ENCODE measurements around the gene PDE6B.

The PDE6B gene

DNA sequence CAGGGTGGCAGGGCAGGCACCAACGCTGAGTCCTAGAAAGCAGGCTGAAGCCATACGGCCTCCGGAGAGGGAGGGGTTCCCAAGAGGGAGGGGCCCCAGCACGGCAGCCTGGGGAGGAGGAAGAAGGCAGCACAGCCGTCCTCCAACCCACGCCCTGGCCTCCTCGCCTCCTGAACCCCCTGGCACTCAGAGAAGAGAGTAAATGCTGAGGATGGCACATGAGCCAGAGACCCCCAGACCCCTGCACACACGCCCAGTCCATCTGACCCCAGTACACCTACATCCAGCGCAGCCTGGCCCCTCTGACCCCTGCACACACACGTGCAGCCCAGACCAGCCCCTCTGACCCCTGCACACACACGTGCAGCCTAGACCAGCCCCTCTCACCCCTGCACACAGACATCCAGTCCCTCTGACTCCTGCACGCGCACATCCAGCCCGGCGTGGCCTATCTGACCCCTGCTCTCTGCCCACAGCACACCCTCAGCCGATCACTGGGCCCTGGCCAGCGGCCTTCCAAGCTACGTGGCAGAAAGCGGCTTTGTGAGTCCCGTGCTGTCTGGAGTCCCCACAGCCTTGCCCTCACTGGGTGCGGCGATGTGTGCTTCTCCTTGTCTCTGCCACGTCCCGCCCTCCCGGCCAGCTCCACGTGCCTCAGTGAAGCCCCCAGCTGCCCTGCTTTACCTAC lies 30.2 kb downstream of the PDE6B start:
- DNase-seq = peak in 7 of 58 donors; percentile 32 to 68 (median 47)

DNA sequence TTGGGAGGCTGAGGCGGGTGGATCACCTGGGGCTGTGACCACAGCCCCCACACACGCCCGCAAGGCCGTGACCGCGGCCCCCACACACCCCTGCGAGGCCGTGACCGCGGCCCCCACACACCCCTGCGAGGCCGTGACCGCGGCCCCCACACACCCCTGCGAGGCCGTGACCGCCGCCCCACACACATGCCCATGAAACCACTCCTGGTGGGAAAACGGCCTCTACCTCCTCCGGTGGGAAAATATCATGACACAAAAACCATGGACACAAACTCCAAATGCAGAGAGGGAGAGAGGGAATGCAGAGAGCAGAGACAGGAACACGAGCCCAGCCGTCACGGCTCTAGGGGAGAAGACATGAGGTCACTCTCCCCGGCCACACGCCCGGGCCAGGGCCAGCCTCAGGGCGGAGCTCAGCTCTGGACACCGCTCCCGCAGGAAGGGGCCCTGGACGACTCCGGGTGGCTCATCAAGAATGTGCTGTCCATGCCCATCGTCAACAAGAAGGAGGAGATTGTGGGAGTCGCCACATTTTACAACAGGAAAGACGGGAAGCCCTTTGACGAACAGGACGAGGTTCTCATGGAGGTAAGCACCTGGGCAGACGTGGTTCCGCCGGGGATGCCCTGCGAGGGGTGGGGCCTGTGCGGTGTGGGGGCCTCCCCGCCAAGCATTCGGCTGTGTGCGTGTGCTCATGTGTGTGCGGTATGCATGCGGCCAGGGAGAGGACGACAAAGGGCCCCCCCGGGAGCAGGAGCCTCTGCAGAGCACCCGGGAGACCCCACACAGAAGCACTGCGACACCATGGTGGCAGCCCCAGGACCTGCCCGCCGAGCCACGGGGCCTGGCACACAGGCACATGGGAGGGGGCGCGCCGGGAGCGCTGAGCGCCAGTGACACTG lies 31.3 kb downstream of the PDE6B start:
- DNase-seq = no peak

DNA sequence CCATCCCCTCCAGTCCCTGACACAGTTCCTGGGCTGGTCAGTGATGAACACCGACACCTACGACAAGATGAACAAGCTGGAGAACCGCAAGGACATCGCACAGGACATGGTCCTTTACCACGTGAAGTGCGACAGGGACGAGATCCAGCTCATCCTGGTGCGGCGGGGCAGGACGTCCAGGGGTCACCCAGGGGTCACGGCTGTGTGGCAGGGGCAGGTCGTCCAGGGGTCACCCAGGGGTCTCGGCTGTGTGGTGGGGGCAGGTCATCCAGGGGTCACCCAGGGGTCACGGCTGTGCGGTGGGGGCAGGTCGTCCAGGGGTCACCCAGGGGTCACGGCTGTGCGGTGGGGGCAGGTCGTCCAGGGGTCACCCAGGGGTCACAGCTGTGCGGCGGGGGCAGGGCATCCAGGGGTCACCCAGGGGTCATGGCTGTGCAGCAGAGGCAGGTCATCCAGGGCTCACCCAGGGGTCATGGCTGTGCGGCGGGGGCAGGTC lies 32.0 kb downstream of the PDE6B start:
- DNase-seq = no peak

DNA sequence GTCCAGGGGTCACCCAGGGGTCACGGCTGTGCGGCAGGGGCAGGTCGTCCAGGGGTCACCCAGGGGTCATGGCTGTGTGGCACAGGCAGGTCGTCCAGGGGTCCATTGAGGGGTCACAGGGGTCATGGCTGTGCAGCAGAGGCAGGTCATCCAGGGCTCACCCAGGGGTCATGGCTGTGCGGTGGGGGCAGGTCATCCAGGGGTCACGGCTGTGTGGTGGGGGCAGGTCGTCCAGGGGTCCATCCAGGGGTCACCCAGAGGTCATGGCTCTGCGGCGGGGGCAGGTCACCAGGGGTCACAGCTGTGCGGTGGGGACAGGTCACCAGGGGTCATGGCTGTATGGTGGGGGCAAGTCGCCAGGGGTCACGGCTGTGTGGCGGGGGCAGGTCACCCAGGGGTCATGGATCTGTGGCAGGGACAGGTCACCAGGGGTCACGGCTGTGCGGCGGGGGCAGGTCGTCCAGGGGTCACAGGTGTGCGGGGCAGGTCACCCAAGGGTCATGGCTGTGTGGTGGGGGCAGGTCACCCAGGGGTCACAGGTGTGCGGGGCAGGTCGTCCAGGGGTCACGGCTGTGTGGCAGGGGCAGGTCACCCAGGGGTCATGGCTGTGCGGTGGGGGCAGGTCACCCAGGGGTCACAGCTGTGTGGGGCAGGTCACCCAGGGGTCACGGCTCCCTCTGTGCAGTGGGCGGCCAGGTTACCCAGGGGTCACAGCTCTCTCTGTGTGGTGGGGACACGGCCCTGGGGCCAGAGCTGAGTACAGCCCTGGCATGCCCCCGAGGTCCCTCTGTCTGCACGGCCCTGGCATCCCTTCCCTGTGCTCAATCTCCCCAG lies 32.7 kb downstream of the PDE6B start:
- no peak for DNase-seq

DNA sequence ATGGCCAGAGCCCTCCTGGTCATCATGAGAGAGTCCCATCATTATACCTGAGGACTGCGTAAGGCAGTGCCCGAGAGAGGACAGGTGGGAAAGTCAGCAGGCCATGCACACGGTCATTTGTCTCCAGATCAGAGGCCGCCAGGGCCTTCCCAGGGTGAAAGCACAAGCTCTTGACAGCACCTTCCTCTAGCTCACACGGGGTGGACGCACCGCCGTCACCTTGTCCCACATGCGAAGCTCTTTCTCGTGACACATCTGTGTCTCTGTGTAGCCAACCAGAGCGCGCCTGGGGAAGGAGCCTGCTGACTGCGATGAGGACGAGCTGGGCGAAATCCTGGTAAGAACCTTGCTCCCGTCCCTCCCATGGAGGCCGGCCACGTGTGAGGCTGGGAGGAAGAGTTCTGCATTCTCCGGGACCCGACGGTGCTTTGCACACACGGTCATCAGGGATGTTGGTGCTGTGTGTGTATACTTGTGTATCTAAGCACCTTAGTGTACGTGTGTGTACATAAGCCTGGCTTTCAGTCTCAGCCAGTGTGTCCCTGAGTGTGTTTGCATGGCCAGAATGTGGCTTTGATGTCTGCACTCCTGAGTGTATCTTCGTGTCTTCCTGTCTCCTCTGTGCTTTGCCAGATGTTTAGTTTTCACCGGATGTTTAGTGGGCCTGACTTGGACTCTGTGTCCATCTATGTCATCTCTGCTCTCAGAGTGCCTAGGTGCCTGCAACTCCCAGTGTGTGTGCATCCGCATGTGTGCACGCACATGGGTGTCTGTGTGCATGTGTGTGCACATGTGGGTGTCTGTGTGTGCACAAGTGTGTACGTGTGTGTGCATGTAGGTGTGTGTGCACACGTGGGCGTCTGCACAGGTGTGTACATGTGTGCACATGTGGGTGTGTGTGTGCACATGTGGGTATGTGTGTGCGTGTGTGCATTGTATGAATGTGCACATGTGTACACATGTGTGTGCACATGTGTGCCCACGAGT lies 33.6 kb downstream of the PDE6B start:
- DNase-seq = no peak

DNA sequence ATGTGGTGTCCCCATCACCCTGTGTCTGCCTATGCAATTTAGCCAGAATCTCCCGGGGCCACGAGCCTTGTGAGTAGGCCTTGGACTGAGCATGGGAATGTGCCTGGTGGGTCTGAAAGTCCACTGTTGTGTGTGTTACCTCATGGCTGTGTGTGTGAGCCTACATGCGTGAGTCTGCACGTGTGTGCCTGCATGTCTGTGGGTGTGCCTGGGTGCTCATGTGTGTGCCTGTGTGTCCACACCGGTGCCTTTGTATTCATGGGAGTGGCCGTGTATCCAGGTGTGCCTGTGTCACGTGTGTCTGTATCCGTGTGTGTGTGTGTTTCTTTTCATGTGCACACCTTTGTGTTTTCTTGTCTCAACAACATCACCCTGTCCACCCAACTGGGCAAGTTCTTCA lies 34.5 kb downstream of the PDE6B start:
- no peak for DNase-seq

DNA sequence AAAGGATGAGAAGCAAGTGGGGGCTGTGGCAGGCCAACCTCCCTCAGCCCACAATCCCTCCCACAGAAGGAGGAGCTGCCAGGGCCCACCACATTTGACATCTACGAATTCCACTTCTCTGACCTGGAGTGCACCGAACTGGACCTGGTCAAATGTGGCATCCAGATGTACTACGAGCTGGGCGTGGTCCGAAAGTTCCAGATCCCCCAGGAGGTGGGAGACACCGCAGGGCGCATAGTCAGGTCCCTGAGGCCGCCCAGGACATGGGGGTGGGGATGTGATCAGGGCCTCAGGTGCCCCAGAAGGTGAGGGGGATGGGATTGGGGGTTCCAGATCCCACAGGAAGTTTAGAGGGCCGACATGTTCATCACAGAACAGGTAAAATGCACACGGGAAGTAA lies 35.0 kb downstream of the PDE6B start:
- no peak for DNase-seq

DNA sequence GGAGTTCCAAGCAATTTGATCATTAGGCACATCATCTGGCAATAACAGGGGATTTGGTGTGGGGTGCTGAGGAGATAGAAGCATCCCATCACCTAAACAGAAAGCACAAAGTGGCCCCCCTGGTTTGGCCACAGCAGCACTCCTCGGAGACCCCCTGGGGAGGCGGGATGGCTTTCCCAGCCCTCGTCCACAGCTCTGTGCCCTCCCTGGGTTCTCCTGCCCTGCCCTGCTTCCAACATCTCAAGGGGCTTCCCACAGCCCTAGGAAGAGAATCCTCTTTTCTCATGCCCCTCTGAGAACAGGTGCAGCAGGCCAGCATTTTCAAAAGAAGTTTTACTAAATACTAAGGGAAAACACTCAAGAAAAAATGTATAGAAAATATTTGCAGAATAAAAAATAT lies 35.9 kb downstream of the PDE6B start:
- no peak for DNase-seq

DNA sequence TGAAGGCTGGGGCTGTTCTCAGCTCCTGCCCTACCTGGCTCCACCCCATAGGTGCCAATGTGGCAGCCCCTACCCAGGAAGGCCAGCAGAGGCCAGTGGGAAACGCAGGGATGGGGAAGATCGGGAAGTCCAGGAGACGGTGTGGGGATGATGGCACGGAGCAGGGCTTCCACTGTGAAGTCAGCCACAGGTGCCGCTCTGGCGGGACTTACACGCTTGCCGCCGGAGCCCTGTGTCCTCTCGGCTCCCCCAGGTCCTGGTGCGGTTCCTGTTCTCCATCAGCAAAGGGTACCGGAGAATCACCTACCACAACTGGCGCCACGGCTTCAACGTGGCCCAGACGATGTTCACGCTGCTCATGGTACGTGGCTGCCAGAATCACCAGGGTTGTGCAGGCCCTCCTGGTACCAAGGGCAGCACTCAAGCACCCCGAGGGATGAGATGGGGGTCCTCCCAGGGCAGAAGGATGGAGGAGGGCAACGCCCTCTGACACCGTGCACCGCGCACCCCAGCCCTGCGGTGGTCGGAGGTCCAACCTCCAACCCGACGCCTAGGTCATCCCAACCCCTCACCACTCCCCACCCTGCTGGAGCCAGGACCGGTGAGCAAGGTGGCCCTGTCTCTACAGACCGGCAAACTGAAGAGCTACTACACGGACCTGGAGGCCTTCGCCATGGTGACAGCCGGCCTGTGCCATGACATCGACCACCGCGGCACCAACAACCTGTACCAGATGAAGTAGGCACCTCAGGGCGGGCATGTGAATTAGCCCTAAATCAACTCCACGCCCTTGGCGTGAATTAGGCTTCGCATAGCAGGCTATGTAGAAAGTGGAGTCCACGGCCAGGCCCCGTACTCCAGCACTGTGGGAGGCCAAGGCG lies 36.7 kb downstream of the PDE6B start:
- no peak for DNase-seq

DNA sequence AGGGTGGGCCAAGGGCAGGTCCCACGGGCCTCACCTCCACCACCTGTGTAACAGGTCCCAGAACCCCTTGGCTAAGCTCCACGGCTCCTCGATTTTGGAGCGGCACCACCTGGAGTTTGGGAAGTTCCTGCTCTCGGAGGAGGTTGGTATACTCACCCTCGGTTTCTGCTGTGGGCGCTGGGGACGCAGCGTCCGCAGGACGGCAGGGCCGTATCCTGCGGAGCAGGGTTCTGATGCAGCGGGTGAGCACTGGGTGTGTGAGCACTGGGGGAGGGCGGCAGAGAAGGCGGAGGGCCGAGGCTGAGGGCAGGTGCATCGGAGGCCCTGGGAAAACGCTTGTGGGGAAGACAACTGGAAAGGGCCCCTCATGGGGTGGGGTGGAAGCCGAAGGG lies 37.7 kb downstream of the PDE6B start:
- no peak for DNase-seq

DNA sequence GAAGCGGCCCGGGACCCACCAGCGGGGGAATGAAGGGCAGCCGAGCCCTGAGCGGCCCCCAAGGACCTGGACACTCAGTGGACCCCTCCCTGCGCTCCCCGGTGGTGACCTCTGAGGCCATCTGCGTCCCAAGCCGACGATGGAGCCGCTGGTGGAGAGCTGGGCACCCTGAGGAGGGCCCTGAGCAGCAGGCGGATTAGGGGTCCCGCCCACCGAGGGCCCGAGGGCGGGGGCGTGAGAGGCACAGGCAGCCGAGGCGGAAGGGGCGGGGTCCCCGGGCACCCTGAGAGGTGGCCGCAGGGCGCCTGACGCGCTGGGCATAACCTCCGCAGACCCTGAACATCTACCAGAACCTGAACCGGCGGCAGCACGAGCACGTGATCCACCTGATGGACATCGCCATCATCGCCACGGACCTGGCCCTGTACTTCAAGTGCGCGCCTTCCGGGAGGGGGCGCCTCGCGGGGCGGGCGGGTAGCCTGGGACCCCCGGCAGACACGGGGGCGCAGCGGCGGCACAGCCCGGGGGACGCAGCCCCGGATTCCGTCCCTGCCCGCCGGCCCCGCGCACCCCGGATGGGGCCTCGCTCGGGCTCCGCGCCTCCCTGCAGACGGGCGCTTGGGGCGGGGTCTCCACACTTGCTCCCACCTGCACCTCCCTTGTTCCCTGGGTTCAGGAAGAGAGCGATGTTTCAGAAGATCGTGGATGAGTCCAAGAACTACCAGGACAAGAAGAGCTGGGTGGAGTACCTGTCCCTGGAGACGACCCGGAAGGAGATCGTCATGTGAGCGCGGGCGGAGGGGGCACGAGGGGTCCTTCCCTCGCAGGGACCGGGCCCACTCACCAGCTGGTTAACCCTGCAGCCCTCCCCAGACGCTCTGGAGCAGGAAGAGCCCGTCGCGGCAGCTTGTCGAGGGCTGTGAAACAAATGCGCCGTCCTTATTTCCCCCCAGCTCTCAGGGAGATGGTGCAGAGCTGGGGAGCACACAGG lies 38.4 kb downstream of the PDE6B start:
- peak in 21 of 58 donors; percentile 14 to 71 (median 34) for DNase-seq

DNA sequence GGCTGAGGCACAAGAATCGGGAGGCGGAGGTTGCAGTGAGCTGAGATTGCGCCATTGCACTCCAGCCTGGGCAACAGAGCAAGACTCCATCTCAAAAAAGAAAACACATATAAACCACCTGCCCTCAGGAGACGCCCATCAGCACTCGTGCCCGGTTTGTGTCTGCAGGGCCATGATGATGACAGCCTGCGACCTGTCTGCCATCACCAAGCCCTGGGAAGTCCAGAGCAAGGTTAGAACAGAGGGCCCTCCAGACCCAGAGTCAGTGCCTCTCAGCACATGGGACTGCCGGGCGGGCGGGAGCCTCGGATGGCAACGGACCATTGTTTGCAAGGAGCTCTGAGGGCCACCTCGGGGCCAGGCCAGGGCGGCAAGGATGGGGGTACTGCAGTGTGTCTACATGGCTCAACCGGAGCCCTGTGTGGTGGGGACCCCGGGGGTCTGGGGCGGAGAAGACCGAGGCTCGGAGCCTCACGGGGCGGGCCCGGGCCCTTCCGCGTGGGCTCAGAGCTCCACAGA lies 39.4 kb downstream of the PDE6B start:
- DNase-seq = no peak

DNA sequence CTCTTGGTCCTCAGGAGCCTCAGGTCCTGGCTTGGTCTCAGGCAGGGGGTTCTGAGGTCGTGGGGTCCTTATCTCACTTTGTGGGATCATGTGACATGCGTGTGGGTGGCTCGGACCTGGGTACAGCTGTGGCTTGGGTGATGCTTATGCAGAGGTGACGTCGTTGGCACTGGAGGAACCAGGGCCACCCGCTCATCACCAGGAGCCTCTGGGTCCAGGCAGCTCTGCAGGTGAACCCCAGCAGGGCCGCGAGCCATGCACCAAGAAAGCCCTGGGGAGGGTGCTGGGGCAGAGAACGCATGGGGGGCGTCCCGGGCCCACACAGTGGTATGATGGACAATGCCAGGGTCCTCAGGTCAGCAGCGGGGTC lies 40.0 kb downstream of the PDE6B start:
- no peak for DNase-seq

DNA sequence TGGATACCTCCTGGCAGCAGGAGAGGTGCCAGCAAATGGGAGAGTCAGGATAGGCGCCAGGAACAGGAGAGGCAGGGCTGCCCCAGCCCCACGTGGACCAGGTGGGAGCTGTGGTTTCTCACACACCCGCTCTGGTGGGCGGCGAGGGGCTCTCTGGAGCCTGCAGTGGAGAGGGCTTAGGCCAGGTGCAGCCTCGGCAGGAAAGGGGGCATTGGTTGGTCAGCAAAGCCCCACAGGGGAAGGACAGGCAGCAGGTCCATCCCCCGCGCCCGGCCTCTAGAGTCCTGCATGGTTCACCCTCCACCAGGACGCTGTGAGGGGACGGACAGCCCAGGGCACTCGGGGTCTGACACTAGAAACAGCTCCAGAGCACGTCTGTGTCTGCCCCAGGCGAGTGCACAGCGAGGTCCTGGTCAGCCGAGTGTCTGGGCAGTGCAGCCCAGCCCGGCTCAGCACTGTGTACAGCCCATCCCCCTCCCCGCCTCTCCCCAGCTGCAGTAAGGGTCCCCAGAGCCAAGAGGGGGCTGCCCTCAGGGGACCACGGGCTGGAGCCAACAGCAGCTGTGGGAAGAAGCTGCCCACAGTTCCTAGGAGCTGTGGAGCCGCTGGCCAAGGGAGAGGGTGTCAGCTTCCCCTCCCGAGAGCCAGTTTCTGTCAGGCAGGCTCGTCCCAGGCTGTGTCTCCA lies 40.5 kb downstream of the PDE6B start:
- DNase-seq = peak in 4 of 58 donors; percentile 28 to 68 (median 42)

DNA sequence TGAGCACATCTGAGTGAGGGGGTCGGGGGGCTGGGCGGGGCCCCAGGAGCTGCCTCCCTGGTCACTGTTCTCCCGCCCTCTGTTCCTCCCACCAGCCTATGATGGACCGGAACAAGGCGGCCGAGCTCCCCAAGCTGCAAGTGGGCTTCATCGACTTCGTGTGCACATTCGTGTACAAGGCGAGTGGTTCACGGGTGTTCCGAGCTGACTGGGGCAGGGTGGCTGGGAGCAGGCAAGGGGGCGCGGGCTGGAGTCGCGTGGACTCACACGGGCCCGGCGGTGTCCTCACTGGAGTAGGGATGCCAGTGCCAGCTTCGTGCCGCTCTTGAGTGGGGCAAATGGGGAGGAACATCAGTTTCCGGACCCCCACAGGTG lies 41.0 kb downstream of the PDE6B start:
- DNase-seq = no peak

DNA sequence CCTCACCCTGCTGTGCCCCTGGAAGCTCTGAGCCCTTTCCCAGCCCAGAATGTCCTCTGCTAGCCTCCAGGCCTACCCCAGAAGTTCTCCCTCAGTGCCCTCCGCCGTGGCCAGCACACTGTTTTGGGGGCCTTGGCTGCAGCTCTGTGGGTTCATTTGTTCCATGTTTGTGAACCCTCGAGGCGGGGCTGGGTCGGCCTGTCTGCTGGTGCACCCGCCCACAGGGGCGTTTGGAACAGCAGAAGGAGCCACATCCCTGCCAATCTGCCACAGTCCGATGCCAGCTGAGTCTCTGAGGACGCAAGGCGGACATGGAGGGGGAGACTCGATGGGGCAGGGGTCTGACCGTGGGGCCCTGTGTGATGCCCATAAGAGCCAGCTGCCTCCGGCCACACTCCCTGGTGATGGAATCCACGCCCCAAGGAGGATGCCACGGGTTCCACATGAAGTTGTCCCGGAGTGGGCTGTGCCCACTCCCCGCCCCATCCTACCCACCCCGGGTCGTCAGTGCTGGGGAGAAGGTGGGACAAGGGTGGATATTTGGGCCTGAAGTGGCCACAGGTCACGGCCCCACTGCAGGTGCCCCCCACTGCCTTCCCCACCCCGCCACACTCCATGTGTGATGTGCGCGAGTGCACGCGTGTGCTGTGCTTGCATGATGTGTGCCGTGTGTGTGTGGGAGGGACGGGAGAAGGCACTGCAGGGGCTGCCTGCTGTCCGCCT lies 41.6 kb downstream of the PDE6B start:
- no peak for DNase-seq

DNA sequence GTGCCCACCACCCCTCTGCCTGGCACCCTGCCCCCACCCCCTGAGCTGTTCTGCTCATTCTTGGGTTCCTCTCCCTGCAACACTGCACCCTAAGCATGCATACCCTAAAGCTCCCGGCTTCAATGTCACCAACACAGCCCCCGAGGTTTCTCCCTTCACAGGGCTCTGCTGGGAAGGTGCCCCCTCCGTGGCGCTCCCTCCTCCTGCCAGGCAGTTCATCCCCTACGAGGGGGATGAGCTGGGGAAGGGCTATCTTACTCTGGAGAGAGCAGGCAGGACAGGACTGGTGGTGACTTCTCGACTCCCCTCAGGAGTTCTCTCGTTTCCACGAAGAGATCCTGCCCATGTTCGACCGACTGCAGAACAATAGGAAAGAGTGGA lies 42.2 kb downstream of the PDE6B start:
- no peak for DNase-seq
